ENCODE data around the gene RASSF8. TPM values are rescaled to one million over a fixed set of nuclear protein-coding genes. Genes with fewer than 3 reads are reported as not detected.

The RASSF8 gene
- total and polyA plus RNA-seq, 2 experiments from 2014 or later: 11.5 to 30.6 TPM

- TF ChIP-seq REST (IDR thresholded peaks at IDR 0.05; ENCODE audit: unreplicated experiment) (no peak), CREB1 (CRISPR knock-in tag; IDR thresholded peaks at IDR 0.05; ENCODE audit: low read depth) (no peak), NANOG (IDR thresholded peaks at IDR 0.05; ENCODE audit: borderline replicate concordance) (no peak), EZH2 (IDR thresholded peaks at IDR 0.05; ENCODE audit: low read depth, unreplicated experiment) (no peak), CTCF (conservative IDR thresholded peaks at IDR 0.05; ENCODE audit: low read depth in 2 of 2) (no peak), EZH2phosphoT487 (IDR thresholded peaks at IDR 0.05; ENCODE audit: unreplicated experiment) (no peak), ZNF331 (CRISPR knock-in tag; IDR thresholded peaks at IDR 0.05; ENCODE audit: low read depth) (no peak)
Measured at GRCh38 chr12:25975179-25975578, 16.7 kb downstream of the RASSF8 start (continued).

- peaks cover 18% of the 10 kb centered on the region for H3K4me1 ChIP-seq (ENCODE audit: insufficient read depth)
- ATAC-seq: no peak
- TF ChIP-seq POLR2AphosphoS5 (IDR thresholded peaks at IDR 0.05; ENCODE audit: low read depth) (no peak), EZH2phosphoT487 (IDR thresholded peaks at IDR 0.05; ENCODE audit: unreplicated experiment) (no peak), ZNF462 (CRISPR knock-in tag; IDR thresholded peaks at IDR 0.05) (no peak), CTCF (conservative IDR thresholded peaks at IDR 0.05; ENCODE audit: low read depth in 2 of 2) (no peak), JUNB (IDR thresholded peaks at IDR 0.05; ENCODE audit: unreplicated experiment) (no peak), STAT1 (IDR thresholded peaks at IDR 0.05; ENCODE audit: unreplicated experiment) (no peak), ZNF331 (CRISPR knock-in tag; IDR thresholded peaks at IDR 0.05; ENCODE audit: low read depth) (no peak), ZNF114 (CRISPR knock-in tag; IDR thresholded peaks at IDR 0.05) (no peak), EZH2 (IDR thresholded peaks at IDR 0.05; ENCODE audit: low read depth, unreplicated experiment) (no peak)
Measured at GRCh38 chr12:25975682-25976081, 17.2 kb downstream of the RASSF8 start.

More at GRCh38 chr12:25975682-25976081, 17.2 kb downstream of the RASSF8 start:
- peaks cover 100% of the 10 kb centered on the region for H3K79me2 ChIP-seq (replicated peaks; ENCODE audit: insufficient read depth)
- DNase-seq (ENCODE audit: low spot score): no peak
- no peak overlapping the region for H3K4me2 ChIP-seq
- H3K9me3 Mint-ChIP-seq: no peaks in the 10 kb centered on the region
- no peak overlapping the region for H3K4me3 Mint-ChIP-seq
- peaks cover 37% of the 10 kb centered on the region for H3K4me1 Mint-ChIP-seq
- H3K27ac Mint-ChIP-seq: no peak overlapping the region
- no peaks in the 10 kb centered on the region for H3K9me2 ChIP-seq (ENCODE audit: insufficient read depth)
- H3K27ac ChIP-seq (ENCODE audit: low read depth): no peak overlapping the region
- H3K27me3 ChIP-seq (ENCODE audit: insufficient read depth): no peaks in the 10 kb centered on the region
- no peak overlapping the region for H2AFZ ChIP-seq
- H3K36me3 ChIP-seq (ENCODE audit: insufficient read depth): no peaks in the 10 kb centered on the region
- H3K36me3 Mint-ChIP-seq (ENCODE audit: low read depth): no peaks in the 10 kb centered on the region
- H3K27me3 Mint-ChIP-seq (ENCODE audit: insufficient read depth, low read depth, poor library complexity): no peaks in the 10 kb centered on the region
- H4K20me1 ChIP-seq (replicated peaks; ENCODE audit: insufficient read depth): peaks cover 7% of the 10 kb centered on the region; the same call in 1 of the 2 replicates
- no peaks in the 10 kb centered on the region for H3F3A ChIP-seq (replicated peaks; ENCODE audit: low read depth)
- H3K4me3 ChIP-seq: no peak overlapping the region
